Stimulated activated effector memory CD8-positive, alpha-beta T cell treated with anti-CD3 and anti-CD28 coated beads, Interleukin-12 subunit alpha, Interleukin-12 subunit beta, amount 100 ng/mL, for 72 hours (primary cell): Measurements from ENCODE around the gene CEACAM20.
"Not testable (repeated sequence)": the region's sequence is repeated elsewhere in the genome, so short reads cannot be mapped to it uniquely, and the experiment has no call there.

ENCODE experiments used
- ATAC-seq: fragments of 150-1000 bp; cut with Tn5 transposase; 2 replicates; pipeline ENCODE4 v1.10.0; 2021
- DNase-seq, 2 donors: peaks; one replicate each; pipeline ENCODE4 v3.0.0; 2021 to 2022; ENCODE audit warnings: low spot score in 2 of 2
- H3K27ac Mint-ChIP-seq: one replicate; pipeline ENCODE4 v1.8.0; 2022; ENCODE audit warnings: mild to moderate bottlenecking, mixed read lengths
- H3K36me3 Mint-ChIP-seq: one replicate; pipeline ENCODE4 v1.8.0; 2022; ENCODE audit warnings: mild to moderate bottlenecking, mixed read lengths
- H3K4me1 Mint-ChIP-seq: one replicate; pipeline ENCODE4 v1.8.0; 2022; ENCODE audit warnings: mixed read lengths
- H3K4me3 Mint-ChIP-seq: one replicate; pipeline ENCODE4 v1.8.0; 2022; ENCODE audit warnings: mild to moderate bottlenecking, mixed read lengths
- H3K9me3 Mint-ChIP-seq: one replicate; pipeline ENCODE4 v1.8.0; 2022; ENCODE audit warnings: mixed read lengths

Gene CEACAM20

GRCh38 chr19:44529536-44529935 lies at the start of gene CEACAM20:
TSS of gene CEACAM20 (minus strand) at chr19:44529675. CDS start at chr19:44529509, 166 bp downstream.
- no peak within 1 kb of the TSS for H3K27ac Mint-ChIP-seq
- ATAC-seq: no peak
- no peaks in the 10 kb centered on the region for H3K4me1 Mint-ChIP-seq
- peaks cover 11% of the 10 kb centered on the region for H3K9me3 Mint-ChIP-seq
- H3K36me3 Mint-ChIP-seq: no peaks in the 10 kb centered on the region
- DNase-seq: no peak
- H3K4me3 Mint-ChIP-seq: no peak within 1 kb of the TSS

GRCh38 chr19:44577566-44577874 lies 48.0 kb upstream of the CEACAM20 start:
- Mint-ChIP-seq H3K36me3 (no peaks in the 10 kb centered on the region), H3K4me3 (no peak overlapping the region)
- no peak for ATAC-seq

GRCh38 chr19:44576843-44577565 lies 47.5 kb upstream of the CEACAM20 start:
- H3K27ac Mint-ChIP-seq: no peak overlapping the region
- H3K4me3 Mint-ChIP-seq: no peak overlapping the region
- ATAC-seq (no peak), DNase-seq (no peak)
- peaks cover 27% of the 10 kb centered on the region for H3K9me3 Mint-ChIP-seq
- H3K4me1 Mint-ChIP-seq: no peaks in the 10 kb centered on the region
- H3K36me3 Mint-ChIP-seq: no peaks in the 10 kb centered on the region

More at GRCh38 chr19:44577566-44577874, 48.0 kb upstream of the CEACAM20 start:
- Mint-ChIP-seq H3K4me1 (no peaks in the 10 kb centered on the region), H3K27ac (no peak overlapping the region), H3K9me3 (peaks cover 30% of the 10 kb centered on the region)
- no peak for DNase-seq

GRCh38 chr19:44575116-44575700 lies 45.7 kb upstream of the CEACAM20 start:
- Mint-ChIP-seq H3K27ac (no peak overlapping the region), H3K9me3 (peaks cover 25% of the 10 kb centered on the region), H3K36me3 (no peaks in the 10 kb centered on the region), H3K4me3 (no peak overlapping the region), H3K4me1 (no peaks in the 10 kb centered on the region)
- DNase-seq (no peak), ATAC-seq (no peak)

GRCh38 chr19:44574186-44574950 lies 44.9 kb upstream of the CEACAM20 start:
- Mint-ChIP-seq H3K27ac (no peak overlapping the region), H3K9me3 (peaks cover 22% of the 10 kb centered on the region)
- ATAC-seq: no peak

GRCh38 chr19:44573627-44574026 lies 44.2 kb upstream of the CEACAM20 start:
- DNase-seq (no peak), ATAC-seq (no peak)
- Mint-ChIP-seq H3K4me1 (no peaks in the 10 kb centered on the region), H3K27ac (no peak overlapping the region), H3K4me3 (no peak overlapping the region), H3K36me3 (no peaks in the 10 kb centered on the region), H3K9me3 (peaks cover 22% of the 10 kb centered on the region)

More at GRCh38 chr19:44574186-44574950, 44.9 kb upstream of the CEACAM20 start:
- Mint-ChIP-seq H3K4me1 (no peaks in the 10 kb centered on the region), H3K36me3 (no peaks in the 10 kb centered on the region), H3K4me3 (no peak overlapping the region)
- DNase-seq: no peak

GRCh38 chr19:44573183-44573582 lies 43.7 kb upstream of the CEACAM20 start:
- peaks cover 21% of the 10 kb centered on the region for H3K9me3 Mint-ChIP-seq
- H3K4me3 Mint-ChIP-seq: no peak overlapping the region
- H3K4me1 Mint-ChIP-seq: no peaks in the 10 kb centered on the region
- H3K36me3 Mint-ChIP-seq: no peaks in the 10 kb centered on the region
- ATAC-seq: no peak
- DNase-seq: no peak
- no peak overlapping the region for H3K27ac Mint-ChIP-seq

- ATAC-seq: no peak
- Mint-ChIP-seq H3K4me1 (no peaks in the 10 kb centered on the region), H3K27ac (no peak overlapping the region), H3K9me3 (peaks cover 15% of the 10 kb centered on the region), H3K36me3 (no peaks in the 10 kb centered on the region), H3K4me3 (no peak overlapping the region)
- DNase-seq: no peak
These were observed 43.1 kb upstream of the CEACAM20 start for GRCh38 chr19:44572581-44572900.

- no peak overlapping the region for H3K4me3 Mint-ChIP-seq
- ATAC-seq (no peak), DNase-seq (no peak)
- no peaks in the 10 kb centered on the region for H3K4me1 Mint-ChIP-seq
- H3K36me3 Mint-ChIP-seq: no peaks in the 10 kb centered on the region
- H3K9me3 Mint-ChIP-seq: peaks cover 13% of the 10 kb centered on the region
- H3K27ac Mint-ChIP-seq: no peak overlapping the region
These were observed 42.5 kb upstream of the CEACAM20 start for GRCh38 chr19:44571830-44572580.

GRCh38 chr19:44570984-44571684 lies 41.7 kb upstream of the CEACAM20 start:
- no peaks in the 10 kb centered on the region for H3K36me3 Mint-ChIP-seq
- ATAC-seq (peak; percentile 47), DNase-seq (peak; percentile 11 to 62)
- H3K27ac Mint-ChIP-seq: no peak overlapping the region
- H3K4me3 Mint-ChIP-seq: no peak overlapping the region
- peaks cover 13% of the 10 kb centered on the region for H3K9me3 Mint-ChIP-seq
- no peaks in the 10 kb centered on the region for H3K4me1 Mint-ChIP-seq

GRCh38 chr19:44570603-44570983 lies 41.1 kb upstream of the CEACAM20 start:
- H3K27ac Mint-ChIP-seq: no peak overlapping the region
- no peak for ATAC-seq
- no peak overlapping the region for H3K4me3 Mint-ChIP-seq
- no peaks in the 10 kb centered on the region for H3K4me1 Mint-ChIP-seq
- peaks cover 13% of the 10 kb centered on the region for H3K9me3 Mint-ChIP-seq
- DNase-seq: no peak
- no peaks in the 10 kb centered on the region for H3K36me3 Mint-ChIP-seq

- Mint-ChIP-seq H3K4me3 (no peak overlapping the region), H3K27ac (no peak overlapping the region), H3K4me1 (no peaks in the 10 kb centered on the region)
These were observed 38.3 kb upstream of the CEACAM20 start for GRCh38 chr19:44567745-44568144.

GRCh38 chr19:44566984-44567383 lies 37.5 kb upstream of the CEACAM20 start:
- DNase-seq (no peak), ATAC-seq (no peak)
- Mint-ChIP-seq H3K36me3 (no peaks in the 10 kb centered on the region), H3K27ac (no peak overlapping the region), H3K9me3 (peaks cover 7% of the 10 kb centered on the region), H3K4me1 (no peaks in the 10 kb centered on the region), H3K4me3 (no peak overlapping the region)

More at GRCh38 chr19:44567745-44568144, 38.3 kb upstream of the CEACAM20 start:
- Mint-ChIP-seq H3K36me3 (no peaks in the 10 kb centered on the region), H3K9me3 (peaks cover 7% of the 10 kb centered on the region)
- ATAC-seq: no peak
- DNase-seq: no peak

- ATAC-seq, DNase-seq, H3K4me3 Mint-ChIP-seq, H3K4me1 Mint-ChIP-seq, H3K36me3 Mint-ChIP-seq, H3K27ac Mint-ChIP-seq: not testable (repeated sequence)
- H3K9me3 Mint-ChIP-seq: peaks cover 11% of the 10 kb centered on the region
These were observed 33.7 kb upstream of the CEACAM20 start for GRCh38 chr19:44563086-44563655.
